Activated CD4-positive, alpha-beta T cell treated with anti-CD3 and anti-CD28 coated beads, Interleukin-10, Interleukin-2, amounts not matched to agents 100 ng/mL and 50 ng/mL, durations not matched to agents 16 hours and 8 hours (primary cell): ENCODE data around the gene RLIM.
"Not testable (repeated sequence)": the region's sequence is repeated elsewhere in the genome, so short reads cannot be mapped to it uniquely, and the experiment has no call there.

Experiments used
- DNase-seq: peaks from one replicate; pipeline ENCODE4 v3.0.0-alpha.2; 2020

Gene RLIM, protein sequence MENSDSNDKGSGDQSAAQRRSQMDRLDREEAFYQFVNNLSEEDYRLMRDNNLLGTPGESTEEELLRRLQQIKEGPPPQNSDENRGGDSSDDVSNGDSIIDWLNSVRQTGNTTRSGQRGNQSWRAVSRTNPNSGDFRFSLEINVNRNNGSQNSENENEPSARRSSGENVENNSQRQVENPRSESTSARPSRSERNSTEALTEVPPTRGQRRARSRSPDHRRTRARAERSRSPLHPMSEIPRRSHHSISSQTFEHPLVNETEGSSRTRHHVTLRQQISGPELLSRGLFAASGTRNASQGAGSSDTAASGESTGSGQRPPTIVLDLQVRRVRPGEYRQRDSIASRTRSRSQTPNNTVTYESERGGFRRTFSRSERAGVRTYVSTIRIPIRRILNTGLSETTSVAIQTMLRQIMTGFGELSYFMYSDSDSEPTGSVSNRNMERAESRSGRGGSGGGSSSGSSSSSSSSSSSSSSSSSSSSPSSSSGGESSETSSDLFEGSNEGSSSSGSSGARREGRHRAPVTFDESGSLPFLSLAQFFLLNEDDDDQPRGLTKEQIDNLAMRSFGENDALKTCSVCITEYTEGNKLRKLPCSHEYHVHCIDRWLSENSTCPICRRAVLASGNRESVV

DNA sequence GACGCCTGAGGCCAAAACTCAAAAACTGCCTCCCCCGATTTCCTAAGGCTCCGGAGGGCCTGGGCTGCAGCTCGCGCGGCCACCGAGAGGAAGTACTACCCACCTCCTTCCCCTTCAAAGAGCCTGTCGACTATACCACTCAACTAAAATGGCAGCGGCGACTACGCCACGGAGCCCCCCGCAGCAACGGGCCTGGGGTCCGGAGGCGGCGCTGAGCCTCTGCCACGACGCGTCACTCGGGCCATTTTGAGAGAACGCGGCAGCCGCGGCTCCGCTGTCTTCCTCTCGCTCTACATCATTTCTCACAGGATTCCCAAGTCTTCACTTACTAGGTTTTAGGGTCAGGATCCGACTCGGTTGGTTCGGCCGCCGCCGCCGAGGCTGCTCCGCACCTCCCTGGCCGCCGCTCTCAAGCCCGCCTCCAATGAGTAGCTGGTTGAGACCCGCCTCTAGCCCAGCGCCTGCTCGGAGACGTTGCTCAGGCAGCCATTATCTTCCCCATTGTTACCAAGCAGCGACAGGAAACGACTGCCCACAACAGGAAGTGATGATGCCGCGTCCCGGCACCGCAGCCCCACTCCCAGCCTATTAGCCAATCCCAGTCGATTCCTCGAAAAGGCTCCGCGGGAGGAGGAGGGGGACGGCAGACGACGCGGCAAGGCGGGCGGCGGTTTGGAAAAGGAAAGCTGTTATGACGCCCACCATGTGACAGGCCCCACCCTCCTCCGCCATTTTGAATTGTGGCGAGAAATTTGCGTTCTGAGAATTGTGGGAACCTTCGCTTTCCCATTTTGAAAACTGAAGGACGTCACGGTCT lies at the start of gene RLIM:
Gene RLIM (minus strand): TSS at position 532 of the 817 bp plus-strand sequence. CDS start 18,647 bp downstream, outside the sequence.
- peak; percentile 95 for DNase-seq

DNA sequence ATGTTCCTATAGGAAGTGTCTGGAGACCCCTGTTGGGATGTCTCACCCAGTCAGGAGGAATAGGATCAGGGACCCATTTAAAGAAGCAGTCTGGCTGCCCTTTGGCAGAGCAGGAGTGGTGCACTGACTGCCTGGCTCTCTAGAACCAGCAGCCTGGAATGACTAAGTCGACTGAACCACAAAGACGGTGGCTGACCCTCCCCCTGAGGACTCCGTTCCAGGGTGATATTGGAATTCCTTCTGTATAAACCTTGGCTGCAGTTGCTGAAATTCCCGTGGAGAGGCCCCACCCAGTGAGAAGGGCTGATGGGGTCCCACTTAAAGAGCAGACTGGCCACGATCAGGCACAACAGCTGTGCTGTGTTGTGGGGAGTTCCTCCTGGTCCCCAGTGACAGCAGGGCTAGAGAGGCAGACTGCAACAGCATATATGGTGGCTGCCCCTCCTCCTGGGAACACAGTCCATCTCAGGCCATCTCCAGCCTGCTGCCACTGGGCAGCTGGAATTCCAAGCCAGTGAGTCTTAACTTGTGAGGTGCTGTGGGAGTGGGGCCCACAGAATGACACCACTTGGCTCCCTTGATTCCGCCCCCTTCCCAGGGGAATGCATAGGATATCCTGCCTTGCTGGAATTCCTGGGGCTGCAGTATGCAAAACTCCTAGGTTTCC lies 41.8 kb upstream of the RLIM start:
- DNase-seq: no peak

DNA sequence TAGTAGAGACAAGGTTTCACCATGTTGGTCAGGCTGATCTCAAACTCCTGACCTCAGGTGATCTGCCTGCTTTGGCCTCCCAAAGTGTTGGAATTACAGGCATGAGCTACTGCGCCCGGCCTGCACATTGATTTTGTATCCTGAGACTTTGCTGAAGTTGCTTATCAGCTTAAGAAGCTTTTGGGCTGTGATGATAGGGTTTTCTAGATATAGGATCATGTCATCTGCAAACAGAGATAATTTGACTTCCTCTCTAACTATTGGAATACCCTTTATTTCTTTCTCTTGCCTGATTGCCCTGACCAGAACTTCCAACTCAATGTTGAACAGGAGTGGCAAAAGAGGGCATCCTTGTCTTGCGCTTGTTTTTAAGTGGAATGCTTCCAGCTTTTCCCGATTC lies 40.5 kb upstream of the RLIM start:
- DNase-seq: not testable (repeated sequence)

DNA sequence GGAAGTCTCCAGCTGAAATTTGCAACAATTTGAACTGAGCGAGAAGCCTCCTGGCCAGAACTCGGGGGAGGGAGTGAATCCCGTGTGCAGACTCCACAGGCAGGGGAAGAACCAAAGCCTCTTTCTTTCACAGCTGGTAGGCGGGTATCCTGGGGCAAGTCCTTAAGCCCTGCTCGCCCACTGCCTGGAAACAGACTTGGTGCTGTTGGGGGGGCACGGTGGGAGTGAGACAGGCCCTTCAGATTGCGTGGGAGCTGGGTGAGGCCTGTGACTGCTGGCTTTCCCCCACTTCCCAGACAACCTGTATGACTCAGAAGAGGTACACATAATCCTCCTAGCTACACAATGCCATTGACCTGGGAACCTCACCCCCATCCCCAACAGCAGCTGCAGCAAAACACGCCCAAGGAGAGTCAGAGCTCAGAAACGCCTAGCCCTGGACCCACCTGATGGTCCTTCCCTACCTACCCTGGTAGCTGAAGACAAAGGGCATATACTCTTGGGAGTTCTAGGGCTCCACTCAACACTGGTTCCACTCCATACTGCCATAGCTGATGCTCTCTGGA lies 22.4 kb upstream of the RLIM start:
- no peak for DNase-seq

DNA sequence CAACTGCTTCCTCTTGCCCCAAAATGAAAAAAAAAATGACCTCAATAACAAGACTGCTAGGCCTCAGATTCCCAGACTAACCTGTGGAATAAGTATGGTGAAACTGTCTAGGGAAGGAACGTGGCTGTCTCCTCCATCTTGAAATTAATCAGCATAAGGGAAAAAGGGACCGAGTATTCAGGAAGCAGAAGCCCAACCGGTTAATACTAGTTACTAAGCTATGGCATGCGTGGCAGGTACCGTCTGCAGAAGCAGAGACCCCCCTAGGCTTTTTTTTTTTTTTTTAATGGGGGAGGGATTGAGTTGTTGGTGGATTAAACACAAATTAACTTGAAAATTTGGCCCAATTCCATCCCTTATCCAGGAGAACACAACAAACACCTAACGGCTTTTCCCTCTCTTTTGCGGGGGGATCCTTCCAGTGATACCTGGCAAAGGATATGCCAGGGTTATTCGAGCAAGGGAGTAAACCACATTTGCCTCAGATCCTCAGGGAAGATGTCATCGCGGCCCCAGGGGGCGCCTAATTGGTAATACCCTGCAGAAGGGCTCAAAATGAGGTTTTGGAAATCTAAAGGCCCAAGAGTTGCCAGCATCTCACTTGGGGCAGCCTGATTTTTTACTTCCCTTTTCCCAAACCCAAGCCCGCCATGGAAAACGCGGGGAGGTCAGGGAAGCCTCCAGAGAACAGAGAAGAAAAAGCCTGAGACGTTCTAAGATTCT lies 893 bp downstream of the RLIM start:
- DNase-seq: peak; percentile 11

DNA sequence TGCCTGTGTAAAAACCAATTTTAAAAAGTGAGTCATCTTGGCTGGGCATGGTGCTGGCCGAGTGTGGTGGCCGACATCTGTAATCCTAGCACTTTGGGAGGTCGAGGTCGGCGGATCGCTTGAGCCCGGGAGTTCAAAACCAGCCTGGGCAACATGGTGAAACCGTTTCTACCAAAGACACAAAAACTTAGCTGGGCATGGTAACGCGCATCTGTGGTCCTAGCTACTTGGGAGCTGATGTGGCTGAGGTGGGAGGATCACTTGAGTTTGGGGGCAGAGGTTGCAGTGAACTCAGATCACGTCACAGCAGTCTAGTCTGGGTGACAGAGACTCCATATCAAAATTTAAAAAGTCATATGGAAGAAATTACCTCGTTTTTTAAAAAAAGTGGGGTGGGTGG lies 7.6 kb downstream of the RLIM start:
- no peak for DNase-seq

DNA sequence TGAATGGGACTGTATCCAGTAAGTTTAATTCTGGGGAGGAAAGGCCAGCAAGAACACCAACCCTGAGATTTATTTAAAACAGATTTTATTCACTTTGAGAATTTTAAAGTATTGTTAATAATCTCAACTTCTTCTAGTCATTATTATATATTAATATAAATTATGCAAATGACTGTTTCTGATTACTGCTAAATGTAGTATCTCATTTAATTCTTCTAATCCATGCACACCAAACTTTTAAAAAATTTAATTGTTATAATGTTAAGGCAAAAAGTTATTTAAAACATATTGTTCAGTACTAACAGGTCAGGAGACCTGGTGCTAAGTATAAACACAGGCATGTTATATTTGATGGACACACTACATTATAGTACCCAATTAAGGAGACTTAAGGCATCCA lies 8.1 kb downstream of the RLIM start:
- no peak for DNase-seq

DNA sequence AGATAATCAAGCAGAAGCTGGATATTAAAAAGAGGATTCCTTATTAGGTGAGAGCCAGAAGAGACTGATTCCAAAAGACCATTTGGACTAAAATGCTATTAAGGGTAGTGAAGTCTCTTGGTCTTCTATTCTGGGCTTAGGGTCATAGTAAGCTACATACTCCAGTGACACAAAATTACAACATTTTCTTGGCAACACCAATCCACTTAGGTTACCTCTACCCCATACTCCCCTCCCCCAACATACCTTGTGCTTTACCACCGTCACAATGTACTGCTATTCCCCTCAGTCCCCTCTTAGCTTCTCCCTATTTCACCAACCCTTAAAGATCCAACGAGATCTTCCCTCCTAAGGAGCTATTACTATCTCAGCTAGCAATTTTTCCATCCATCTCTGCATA lies 11.4 kb downstream of the RLIM start:
- no peak for DNase-seq

DNA sequence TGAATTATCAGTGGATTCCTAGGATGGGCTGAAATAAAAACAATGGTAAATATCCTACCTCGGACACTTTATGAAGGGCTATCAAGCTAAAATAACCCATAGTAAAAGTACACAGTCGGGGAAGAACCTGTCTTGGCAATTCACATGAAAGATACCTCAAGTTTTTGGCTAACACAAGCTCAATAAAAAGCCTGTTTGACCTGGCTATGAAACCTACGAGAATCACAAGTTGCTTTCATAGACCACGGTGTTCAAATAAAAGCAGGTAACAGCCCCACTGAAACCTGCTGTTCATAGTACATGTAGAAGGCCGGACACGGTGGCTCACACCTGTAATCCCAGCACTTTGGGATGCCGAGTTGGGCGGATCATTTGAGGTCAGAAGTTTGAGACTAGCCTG lies 12.3 kb downstream of the RLIM start:
- DNase-seq: no peak

DNA sequence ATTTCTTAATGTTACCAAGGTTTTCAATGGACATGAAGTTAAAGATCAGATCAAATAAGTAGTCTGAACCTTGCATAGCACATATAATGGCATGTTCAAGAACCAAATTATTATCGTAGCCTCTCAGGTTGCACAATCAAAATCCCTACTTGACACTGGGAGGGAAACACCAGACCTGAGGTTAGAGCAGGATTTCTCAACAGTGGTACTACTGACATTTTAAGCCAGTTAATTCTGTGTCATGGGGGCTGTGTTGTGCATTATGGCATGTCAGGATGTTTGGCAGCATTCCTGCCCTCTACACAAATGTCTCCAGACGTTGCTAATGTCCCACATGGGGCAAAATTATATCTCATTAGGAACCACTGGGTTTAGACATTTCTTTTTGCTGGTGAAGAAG lies 20.8 kb downstream of the RLIM start:
- DNase-seq: no peak

DNA sequence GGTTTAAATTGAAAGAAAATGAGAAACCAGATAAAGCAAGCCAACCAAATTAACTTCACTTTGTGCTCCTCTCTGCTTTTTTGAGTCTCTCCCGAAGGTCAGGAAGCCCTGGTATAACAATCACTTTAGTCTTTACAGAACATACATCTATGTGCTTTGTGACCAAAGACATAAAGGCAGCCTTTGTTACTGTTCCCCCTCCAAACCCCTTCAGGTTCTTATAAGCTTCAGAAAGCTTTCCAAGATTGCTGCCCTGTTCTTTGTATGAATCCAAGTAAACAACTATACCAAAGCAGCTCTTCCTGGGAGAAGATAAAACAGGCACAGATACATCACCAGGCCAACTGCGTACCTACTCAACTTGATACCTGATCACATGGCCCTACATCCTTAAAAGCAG lies 28.7 kb downstream of the RLIM start:
- no peak for DNase-seq

DNA sequence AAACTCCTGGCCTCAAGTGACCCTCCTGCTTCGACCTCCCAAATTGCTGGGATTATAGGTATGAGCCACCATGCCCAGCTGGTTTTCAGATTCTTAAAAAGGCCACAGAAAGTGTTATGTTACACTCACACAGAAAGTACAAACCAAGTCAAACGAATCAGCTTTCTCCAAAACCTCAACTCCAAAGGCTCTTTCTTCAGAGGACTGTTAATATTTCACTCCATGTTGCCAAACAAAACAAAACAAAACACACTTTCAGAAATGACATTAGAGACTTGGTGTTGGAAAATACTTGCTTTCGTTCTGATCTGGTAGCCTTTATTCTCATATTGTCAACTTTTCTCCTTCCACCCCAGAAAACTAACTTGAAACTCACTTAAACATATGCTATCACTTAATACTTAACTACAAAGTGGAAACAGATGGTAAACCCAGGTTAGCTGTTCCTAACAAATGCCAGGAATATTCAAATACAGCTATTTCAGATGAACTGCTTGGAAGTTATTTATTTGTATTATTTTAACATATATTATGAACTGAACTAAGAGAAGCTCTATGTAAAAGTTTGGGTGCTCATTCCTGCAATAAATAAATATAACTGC lies 34.7 kb downstream of the RLIM start:
- DNase-seq: peak; percentile 1

DNA sequence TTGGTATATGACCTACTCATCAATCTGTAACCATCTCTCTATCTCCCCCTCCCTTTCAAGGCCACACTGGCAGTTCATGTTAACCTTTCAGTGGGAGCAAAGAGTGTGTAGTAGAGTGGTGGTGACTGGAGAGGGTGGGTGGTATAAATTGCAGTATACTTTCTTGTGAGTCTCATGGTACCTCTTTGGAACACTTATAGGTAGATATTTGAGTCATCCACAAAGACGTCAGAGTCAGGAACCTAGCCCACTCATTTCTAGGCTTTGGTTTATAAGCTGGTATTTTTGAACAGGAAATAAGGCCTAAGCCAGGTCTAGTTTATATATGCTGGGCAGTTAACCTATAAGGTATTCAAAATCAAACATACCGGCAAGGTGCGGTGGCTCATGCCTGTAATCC lies 36.3 kb downstream of the RLIM start:
- peak; percentile 53 for DNase-seq

DNA sequence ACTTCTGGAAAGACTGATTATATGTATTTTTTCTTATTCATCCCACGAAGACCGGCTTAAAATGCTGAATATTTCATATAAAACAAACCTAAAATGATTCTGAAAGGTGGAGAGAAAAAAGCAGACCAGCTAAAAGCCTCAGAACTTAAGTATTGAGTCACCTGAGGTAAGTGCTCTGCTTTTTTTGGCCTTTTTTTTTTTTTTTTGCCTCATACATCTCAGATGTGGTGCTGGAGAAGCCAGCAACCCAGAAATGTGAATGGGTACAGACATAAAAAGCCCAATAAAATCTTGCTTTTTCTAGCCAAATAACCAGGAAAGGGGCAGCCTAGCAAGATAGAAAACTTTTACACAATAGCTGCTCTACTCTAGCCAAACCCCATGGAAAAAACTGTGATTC lies 57.0 kb downstream of the RLIM start:
- DNase-seq: no peak

DNA sequence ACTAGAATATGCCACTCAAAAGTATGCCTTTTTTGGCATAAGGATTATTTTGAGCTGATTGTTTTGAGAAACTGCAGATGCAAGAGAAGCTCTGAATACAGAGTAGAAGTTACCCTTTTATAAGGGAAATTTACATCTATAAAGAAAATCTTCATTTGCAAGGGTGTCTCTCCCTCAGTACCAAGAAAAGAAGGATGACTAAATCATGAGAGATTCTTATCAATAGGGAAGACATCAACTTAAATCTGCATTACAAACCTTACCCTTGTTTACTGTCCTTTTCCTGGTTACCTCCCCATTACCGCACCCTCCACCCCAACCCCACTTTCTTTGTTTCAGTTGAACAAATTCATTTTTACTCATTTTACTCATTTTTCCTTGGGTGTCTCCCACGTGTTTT lies 62.5 kb downstream of the RLIM start:
- DNase-seq: no peak

DNA sequence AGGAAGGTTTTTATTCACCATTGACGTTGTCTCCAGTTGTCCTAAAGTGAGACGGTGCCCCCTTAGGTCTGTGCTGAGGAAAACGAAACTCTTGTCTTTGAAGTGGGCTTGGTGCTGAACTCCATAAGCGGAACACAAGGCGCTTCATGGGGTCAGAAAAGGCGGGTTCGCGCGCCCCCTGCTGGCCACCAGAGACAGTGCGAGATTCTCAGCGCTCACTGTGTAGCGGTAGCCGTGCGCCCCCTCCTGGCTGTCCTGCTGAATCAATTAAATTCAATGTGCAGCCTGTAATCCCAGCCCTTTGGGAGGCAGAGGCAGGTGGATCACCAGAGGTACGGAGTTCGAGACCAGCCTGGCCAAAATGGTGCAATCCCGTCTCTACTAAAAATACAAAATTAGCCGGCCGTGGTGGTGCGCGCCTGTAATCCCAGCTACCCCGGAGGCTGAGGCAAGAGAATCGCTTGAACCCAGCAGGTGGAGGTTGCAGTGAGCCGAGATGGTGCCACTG lies 64.1 kb downstream of the RLIM start:
- DNase-seq: peak; percentile 87

DNA sequence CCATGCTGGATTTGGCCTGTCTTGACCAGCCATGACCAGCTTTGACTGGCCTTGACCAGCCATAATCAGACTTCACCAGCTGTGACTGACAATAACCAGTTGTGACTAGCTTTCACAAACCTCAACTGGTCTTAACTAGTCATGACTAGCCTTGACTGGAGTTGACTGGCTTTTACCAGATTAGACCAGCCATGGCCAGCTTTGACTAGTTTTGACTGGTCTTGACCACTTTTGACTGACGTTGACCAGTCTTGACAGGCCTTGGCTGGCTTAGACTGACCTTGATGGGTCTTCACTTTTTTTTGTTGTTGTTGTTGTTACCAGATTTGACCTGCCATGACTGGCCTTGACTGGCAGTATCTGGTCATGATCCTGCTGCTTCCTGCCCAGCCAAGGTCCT lies 67.4 kb downstream of the RLIM start:
- no peak for DNase-seq

DNA sequence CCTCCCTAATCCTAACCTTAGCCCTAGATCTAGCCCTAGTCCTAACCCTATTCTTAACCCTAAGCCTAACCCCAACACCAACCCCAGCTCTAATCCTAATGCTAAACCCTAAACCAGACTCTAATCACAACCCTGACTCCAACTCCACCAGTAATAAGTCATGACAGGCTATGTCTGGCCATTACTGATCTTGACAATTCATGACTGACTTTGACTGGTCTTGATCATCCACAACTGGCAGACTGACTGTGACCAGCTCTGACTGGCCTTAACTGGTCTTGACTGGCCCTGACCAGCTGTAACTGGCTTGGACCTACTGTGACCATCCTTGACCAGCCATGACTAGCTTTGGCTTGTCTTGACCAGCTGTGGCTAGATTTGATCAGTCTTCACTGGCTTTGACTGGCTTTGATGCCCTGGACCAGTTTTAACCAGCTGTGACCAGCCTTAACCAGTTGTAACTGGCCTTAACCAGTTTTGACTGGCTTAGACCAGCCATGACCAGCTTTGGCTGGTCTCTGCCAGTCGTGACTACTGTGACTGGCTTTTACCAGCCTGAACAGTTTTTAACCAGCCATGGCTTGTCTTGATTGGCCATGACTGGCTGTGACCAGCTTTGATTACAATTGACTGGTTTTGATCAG lies 68.4 kb downstream of the RLIM start:
- no peak for DNase-seq

DNA sequence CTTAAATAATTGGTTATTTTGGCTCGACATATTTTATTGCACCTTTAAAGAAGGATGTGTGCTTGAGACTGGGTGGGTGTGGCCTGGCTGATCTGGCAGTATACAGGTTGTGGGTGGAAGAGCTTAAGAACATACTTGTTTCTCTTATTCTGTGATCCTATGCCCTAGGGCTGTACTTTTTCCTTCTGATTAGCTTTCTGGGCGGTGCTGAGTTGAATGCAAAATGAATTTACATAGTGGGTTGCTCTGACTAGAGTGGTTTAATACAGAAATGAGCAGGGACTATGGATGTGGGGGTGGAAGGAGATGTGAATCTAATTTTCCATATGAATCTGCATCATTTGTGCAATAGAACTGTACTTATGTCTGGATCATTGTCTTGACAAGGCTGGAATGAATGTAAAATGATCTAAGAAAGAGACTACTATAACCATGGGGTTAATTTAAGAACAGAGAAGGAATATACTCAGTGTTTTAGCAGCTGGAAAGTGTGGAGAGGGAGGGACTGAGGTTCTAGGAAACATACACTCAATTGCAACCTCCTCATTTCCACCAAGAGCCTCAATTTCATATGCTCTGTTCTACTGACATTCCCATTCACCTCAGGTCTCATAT lies 73.7 kb downstream of the RLIM start:
- no peak for DNase-seq

DNA sequence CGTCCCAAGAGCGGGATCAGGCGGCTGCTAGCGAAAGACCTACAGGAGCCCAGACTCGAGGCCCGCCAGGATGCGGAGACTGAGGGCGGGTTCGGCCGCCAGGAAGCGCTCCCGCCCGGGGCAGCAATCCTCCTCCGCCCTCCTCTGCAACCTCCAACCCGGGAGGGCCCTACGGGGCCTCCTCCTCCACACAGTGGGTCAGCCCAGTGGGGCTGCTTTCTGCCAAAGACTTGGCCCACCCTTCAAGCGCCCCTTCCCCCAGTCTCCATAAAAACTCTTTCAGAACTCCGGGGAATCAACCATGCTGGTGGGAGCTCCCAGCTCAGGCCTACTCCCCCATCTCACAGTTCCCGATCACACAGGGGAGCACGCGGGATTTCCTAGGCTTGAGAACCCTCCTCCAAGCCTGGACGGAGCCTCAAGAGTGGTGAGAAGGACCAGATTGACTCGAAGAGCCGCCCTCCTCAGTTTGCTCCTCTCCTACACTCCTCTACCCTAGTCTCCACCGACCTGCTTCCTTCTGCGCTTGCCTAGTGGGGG lies 77.5 kb downstream of the RLIM start:
- DNase-seq: no peak
